Thoracic aorta (tissue), 2 donors: ENCODE data around the gene PLSCR2. TPM values are rescaled to one million over a fixed set of nuclear protein-coding genes. Genes with fewer than 3 reads are reported as not detected.
"Not testable (repeated sequence)": the region's sequence is repeated elsewhere in the genome, so short reads cannot be mapped to it uniquely, and the experiment has no call there.

Source experiments
- ATAC-seq: fragments of 150-250 bp; one replicate; pipeline ENCODE4 v1.8.0; 2017; ENCODE audit warnings: low read depth; ENCODE audit not compliant: insufficient number of reproducible peaks, low FRiP score
- DNase-seq: peaks from one replicate; pipeline ENCODE4 v3.0.0-alpha.2; 2020; ENCODE audit warnings: low spot score
- H3K27ac ChIP-seq, 2 donors: fragments of 200-600 bp; sonication (generic); 1 replicate in 1 of 2; 2 replicates in 1 of 2; pipeline ENCODE4 v1.5.1; 2016; ENCODE audit warnings: mild to moderate bottlenecking in 2 of 2, moderate library complexity in 2 of 2
- H3K27me3 ChIP-seq: fragments of 200-600 bp; sonication (generic); replicated peaks from 2 replicates; pipeline ENCODE4 v1.6.0; 2016; ENCODE audit warnings: mild to moderate bottlenecking; ENCODE audit not compliant: insufficient read depth
- H3K36me3 ChIP-seq: fragments of 200-600 bp; sonication (generic); one replicate; pipeline ENCODE4 v1.5.1; 2016
- H3K4me1 ChIP-seq, 2 donors: fragments of 200-600 bp; sonication (generic); 1 replicate in 1 of 2; 2 replicates in 1 of 2; pipeline versions ENCODE4 v1.5.1 to v1.6.0; 2016; ENCODE audit warnings: low read depth in 2 of 2, mild to moderate bottlenecking in 1 of 2; ENCODE audit not compliant: control insufficient read depth in 1 of 2
- H3K4me3 ChIP-seq: fragments of 200-600 bp; sonication (generic); 2 replicates; pipeline ENCODE4 v1.5.1; 2016; ENCODE audit warnings: mild to moderate bottlenecking
- H3K9me3 ChIP-seq: fragments of 200-600 bp; sonication (generic); 2 replicates; pipeline ENCODE4 v1.5.1; 2016
- total RNA-seq, 2 donors: library from RNA; depleted of rRNA; stranded (reverse); fragments of >200 nt; gene quantifications; one replicate each; pipeline versions ENCODE4 v1.1.0 to v1.2.3, GENCODE V29; 2016
- TF ChIP-seq, protein P1 (sequence below): fragments of 200-600 bp; sonication (generic); IDR thresholded peaks from one replicate; pipeline ENCODE4 v1.5.1; 2019; ENCODE audit warnings: antibody characterized with exemption

PLSCR2 gene
- total RNA-seq, 2 donors from 2014 or later, result 2.9 TPM; not detected in 1

GRCh38 chr3:146502887-146503460 lies 33.6 kb upstream of the PLSCR2 start:
- TF ChIP-seq, protein P1, sequence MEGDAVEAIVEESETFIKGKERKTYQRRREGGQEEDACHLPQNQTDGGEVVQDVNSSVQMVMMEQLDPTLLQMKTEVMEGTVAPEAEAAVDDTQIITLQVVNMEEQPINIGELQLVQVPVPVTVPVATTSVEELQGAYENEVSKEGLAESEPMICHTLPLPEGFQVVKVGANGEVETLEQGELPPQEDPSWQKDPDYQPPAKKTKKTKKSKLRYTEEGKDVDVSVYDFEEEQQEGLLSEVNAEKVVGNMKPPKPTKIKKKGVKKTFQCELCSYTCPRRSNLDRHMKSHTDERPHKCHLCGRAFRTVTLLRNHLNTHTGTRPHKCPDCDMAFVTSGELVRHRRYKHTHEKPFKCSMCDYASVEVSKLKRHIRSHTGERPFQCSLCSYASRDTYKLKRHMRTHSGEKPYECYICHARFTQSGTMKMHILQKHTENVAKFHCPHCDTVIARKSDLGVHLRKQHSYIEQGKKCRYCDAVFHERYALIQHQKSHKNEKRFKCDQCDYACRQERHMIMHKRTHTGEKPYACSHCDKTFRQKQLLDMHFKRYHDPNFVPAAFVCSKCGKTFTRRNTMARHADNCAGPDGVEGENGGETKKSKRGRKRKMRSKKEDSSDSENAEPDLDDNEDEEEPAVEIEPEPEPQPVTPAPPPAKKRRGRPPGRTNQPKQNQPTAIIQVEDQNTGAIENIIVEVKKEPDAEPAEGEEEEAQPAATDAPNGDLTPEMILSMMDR, result no peak
- ATAC-seq (no peak), DNase-seq (no peak)
- no peaks in the 10 kb centered on the region for H3K9me3 ChIP-seq
- peaks cover 8 to 12% of the 10 kb centered on the region in 2 donors for H3K4me1 ChIP-seq
- H3K36me3 ChIP-seq, result no peaks in the 10 kb centered on the region
- no peak overlapping the region for H3K4me3 ChIP-seq
- H3K27ac ChIP-seq, result no peak overlapping the region
- no peaks in the 10 kb centered on the region for H3K27me3 ChIP-seq

GRCh38 chr3:146501752-146502151 lies 32.4 kb upstream of the PLSCR2 start:
- H3K4me1 ChIP-seq, result peaks cover 6 to 8% of the 10 kb centered on the region in 2 donors
- TF ChIP-seq, protein P1, result no peak
- no peaks in the 10 kb centered on the region for H3K27me3 ChIP-seq
- H3K36me3 ChIP-seq, result no peaks in the 10 kb centered on the region
- ATAC-seq (no peak), DNase-seq (no peak)
- no peak overlapping the region for H3K4me3 ChIP-seq
- H3K27ac ChIP-seq, result no peak overlapping the region
- no peaks in the 10 kb centered on the region for H3K9me3 ChIP-seq

DNA sequence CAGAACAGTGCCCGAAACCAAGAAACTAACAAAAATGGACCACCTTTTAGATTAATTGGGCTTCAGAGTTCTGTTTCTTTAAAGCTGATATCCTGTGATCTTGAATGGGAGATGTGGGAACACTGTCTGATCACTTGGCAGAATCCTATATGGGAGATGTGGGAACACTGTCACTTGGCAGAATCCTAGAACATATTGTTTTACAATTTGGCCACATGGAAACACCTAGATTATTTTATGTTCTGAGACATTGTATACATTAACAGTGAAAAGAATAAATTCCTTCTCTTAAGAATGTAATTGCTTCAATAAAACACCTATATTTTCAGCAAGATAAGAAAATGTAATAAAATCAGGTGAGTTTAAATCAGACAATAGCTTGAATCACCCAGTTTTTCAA lies 30.3 kb upstream of the PLSCR2 start:
- DNase-seq (no peak), ATAC-seq (no peak)
- Histone ChIP-seq H3K4me3 (no peak overlapping the region), H3K36me3 (no peaks in the 10 kb centered on the region), H3K27me3 (no peaks in the 10 kb centered on the region), H3K9me3 (no peaks in the 10 kb centered on the region), H3K27ac (no peak overlapping the region), H3K4me1 (peaks cover under 1 to 5% of the 10 kb centered on the region in 2 donors)
- TF ChIP-seq, protein P1, result no peak

DNA sequence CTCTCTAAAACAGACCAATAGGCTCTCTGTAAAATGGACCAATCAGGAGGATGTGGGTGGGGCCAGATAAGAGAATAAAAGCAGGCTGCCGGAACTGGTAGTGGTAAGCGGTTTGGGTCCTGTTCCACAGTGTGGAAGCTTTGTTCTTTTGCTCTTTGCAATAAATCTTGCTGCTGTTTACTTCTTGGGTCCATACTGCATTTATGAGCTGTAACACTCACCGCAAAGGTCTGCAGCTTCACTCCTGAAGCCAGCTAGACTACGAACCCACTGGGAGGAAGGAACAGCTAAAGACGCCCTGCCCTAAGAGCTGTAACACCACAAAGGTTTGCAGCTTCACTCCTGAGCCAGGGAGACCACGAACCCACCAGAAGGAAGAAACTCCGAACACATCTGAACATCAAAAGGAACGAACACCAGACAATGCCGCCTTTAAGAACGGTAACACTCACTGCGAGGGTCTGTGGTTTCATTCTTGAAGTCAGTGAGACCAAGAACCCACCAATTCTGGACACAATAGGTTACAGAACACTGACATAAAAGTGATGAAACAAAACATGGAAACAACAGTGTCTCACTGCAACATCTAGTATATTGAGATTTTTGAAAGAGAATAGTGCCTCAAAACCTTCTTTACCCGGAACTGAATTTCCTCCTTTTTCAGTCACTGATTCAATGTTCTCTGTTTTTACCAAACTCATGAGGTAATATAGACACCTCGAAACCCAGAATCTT lies 28.8 kb upstream of the PLSCR2 start:
- TF ChIP-seq, protein P1, result no peak
- no peaks in the 10 kb centered on the region for H3K36me3 ChIP-seq
- no peak for ATAC-seq
- H3K9me3 ChIP-seq, result no peaks in the 10 kb centered on the region
- H3K27me3 ChIP-seq, result no peaks in the 10 kb centered on the region
- no peak overlapping the region for H3K27ac ChIP-seq
- H3K4me3 ChIP-seq, result no peak overlapping the region
- no peak for DNase-seq
- no peaks in the 10 kb centered on the region for H3K4me1 ChIP-seq

- H3K27me3 ChIP-seq, H3K4me3 ChIP-seq: not testable (repeated sequence)
Measured at GRCh38 chr3:146497145-146497843, 27.9 kb upstream of the PLSCR2 start.

More at GRCh38 chr3:146497145-146497843, 27.9 kb upstream of the PLSCR2 start:
- H3K36me3 ChIP-seq, ATAC-seq, DNase-seq, H3K27ac ChIP-seq, H3K9me3 ChIP-seq, H3K4me1 ChIP-seq: not testable (repeated sequence)
